Mesodermal cell (in vitro differentiated cells): ENCODE results near the gene CEP104. TPM values are rescaled to one million over a fixed set of nuclear protein-coding genes. Genes with fewer than 3 reads are reported as not detected.

Source experiments
- H3K27ac ChIP-seq: 2 replicates; pipeline ENCODE4 v1.7.0; 2013; ENCODE audit warnings: mild to moderate bottlenecking, low read depth, low read length, moderate library complexity; ENCODE audit not compliant: severe bottlenecking
- H3K36me3 ChIP-seq: 2 replicates; pipeline ENCODE4 v1.7.1; 2013; ENCODE audit warnings: mild to moderate bottlenecking, low read length, moderate library complexity; ENCODE audit not compliant: control insufficient read depth, insufficient read depth
- H3K4me1 ChIP-seq: one replicate; pipeline ENCODE4 v1.7.1; 2013; ENCODE audit warnings: mild to moderate bottlenecking, low read length; ENCODE audit not compliant: insufficient read depth, control insufficient read depth, poor library complexity, severe bottlenecking
- H3K4me3 ChIP-seq: 2 replicates; pipeline ENCODE4 v1.7.0; 2013; ENCODE audit warnings: low read length, control low read depth, mild to moderate bottlenecking; ENCODE audit not compliant: insufficient read depth, poor library complexity, severe bottlenecking; ENCODE audit errors: extremely low read depth
- H3K9me3 ChIP-seq: 2 replicates; pipeline ENCODE4 v1.7.1; 2013; ENCODE audit warnings: mild to moderate bottlenecking, low read length, moderate library complexity; ENCODE audit not compliant: control insufficient read depth
- WGBS, 2 experiments: methylation state at CpG; one replicate each; pipeline ENCODE4 v1.1.5; 2013; ENCODE audit warnings: missing lambda C conversion rate in 2 of 2; ENCODE audit not compliant: insufficient coverage in 2 of 2; 5-methylcytosine and 5-hydroxymethylcytosine counted together
- polyA plus RNA-seq, 2 experiments: library from polyadenylated mRNA; stranded (reverse); fragments of 50-300 nt; gene quantifications; one replicate each; pipeline ENCODE4 v1.2.3, GENCODE V29; 2013

The CEP104 gene
- polyA plus RNA-seq (2013, experiment 1 of 2) = 29.1 TPM
- polyA plus RNA-seq (2013, experiment 2 of 2) = 25.9 TPM

DNA sequence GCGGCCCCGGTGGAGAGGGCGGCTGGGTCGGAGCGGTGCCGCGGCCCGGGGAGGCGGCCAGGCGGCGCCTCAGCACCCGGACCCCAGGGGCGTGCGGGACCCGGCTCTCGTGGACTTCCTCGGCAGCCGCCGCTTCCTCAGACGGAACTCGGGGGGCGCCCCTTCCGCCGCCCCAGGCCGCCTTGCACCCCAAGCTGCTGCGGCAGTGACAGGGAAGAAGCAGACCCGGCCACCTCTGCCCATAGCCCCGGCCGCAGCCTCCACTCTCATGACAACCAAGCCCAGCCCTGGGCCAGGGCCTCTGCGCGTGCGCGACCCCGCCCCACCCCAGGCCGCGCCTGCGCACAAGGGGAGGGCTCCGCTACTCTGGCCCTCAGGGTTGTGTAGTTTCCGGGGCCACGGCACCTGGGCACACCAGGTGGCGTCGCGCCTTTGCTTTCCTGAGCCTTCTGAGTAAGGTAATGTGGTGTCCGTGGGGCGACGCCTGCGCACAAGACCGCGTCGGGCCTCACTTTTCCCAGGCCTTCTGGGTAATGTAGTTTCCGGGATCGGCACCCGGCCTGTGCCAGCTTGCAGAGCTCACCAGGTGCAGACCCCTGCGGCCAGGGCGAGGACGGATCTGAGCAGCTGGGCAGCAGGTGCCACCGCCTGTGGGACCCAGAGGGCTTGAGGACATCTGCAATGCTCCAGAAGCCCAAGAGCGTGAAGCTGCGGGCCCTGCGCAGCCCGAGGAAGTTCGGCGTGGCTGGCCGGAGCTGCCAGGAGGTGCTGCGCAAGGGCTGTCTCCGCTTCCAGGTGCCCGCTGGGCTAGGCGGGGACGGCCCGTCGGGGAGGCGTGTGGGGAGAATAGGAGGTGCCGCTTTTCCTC is at the start of gene CEP104, which contains the start of gene DFFB:
Gene CEP104, minus strand, starts transcription at position 289 of the 868 bp plus-strand sequence. CDS start 4,804 bp downstream, outside the sequence.
Gene DFFB, plus strand, starts transcription at position 554 of the 868 bp plus-strand sequence. Its CDS starts 128 bp downstream, at position 682.
- Histone ChIP-seq H3K4me3 (peak within 1 kb of the TSS; percentile 68), H3K4me1 (peaks cover 3% of the 10 kb centered on the region), H3K36me3 (no peaks in the 10 kb centered on the region), H3K27ac (no peak within 1 kb of the TSS), H3K9me3 (no peaks in the 10 kb centered on the region)
- 0 to 1% methylated on average over 54 to 66 of the region's 73 CpGs for WGBS, 2 experiments

DNA sequence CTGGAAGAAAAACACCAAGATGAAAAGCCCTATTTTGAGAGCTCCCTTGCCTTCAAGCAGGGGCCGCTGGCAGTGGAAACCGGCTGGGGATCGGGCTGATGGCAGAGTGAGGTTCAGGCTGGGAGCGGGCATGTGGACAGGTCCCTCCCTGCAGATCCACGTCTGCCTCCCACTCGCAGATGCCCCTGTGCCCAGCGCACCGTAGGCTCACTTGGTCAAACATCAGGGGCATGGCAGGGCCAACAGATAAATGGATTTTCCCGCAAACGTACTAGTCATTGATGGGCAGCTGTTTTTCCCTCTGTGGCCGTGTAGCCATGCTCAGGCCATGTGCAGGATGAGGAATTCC is 49.6 kb upstream of the CEP104 start:
- Histone ChIP-seq H3K27ac (no peak overlapping the region), H3K4me1 (peaks cover 5% of the 10 kb centered on the region), H3K4me3 (no peak overlapping the region), H3K36me3 (no peaks in the 10 kb centered on the region), H3K9me3 (no peaks in the 10 kb centered on the region)
- 88 to 91% methylated on average over 11 of the region's 11 CpGs for WGBS, 2 experiments

DNA sequence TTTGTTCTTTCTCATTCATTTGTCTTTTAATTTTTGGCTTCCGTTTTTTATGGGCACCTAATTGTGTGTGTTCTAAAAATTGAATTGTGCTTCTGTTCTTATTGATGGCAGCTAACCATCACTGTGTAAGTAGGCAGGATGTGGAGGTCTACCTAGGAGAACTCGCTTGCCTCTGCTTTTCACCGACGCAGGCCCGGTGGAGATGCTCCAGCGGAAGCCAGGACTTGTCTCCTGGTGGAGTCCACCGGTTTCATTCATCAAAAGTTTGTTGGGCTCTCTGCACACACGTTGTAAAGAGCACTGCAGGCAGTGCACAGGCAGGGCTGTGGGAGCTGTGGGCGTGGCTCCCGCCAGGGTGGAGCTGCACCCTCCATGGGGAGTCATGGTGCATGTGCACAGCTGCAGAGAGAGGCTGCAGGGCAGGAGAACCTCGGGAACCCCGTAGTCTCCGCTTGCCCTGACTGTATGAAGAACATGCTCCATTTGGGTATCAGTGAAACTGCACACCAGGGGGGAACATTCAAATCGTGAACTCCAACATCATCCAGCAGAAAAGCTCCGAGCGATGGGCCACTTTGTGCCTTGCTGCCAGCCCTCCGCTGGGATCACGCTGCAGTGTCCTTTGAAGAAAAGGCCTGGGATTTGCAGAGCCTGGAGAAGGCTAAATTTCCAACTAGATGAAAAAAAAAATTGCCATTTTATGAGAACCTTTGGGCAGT is 49.1 kb upstream of the CEP104 start:
- Histone ChIP-seq H3K36me3 (no peaks in the 10 kb centered on the region), H3K4me1 (peaks cover 2% of the 10 kb centered on the region), H3K4me3 (no peak overlapping the region), H3K27ac (no peak overlapping the region), H3K9me3 (no peaks in the 10 kb centered on the region)
- 89 to 90% methylated on average over 14 to 18 of the region's 18 CpGs for WGBS, 2 experiments

DNA sequence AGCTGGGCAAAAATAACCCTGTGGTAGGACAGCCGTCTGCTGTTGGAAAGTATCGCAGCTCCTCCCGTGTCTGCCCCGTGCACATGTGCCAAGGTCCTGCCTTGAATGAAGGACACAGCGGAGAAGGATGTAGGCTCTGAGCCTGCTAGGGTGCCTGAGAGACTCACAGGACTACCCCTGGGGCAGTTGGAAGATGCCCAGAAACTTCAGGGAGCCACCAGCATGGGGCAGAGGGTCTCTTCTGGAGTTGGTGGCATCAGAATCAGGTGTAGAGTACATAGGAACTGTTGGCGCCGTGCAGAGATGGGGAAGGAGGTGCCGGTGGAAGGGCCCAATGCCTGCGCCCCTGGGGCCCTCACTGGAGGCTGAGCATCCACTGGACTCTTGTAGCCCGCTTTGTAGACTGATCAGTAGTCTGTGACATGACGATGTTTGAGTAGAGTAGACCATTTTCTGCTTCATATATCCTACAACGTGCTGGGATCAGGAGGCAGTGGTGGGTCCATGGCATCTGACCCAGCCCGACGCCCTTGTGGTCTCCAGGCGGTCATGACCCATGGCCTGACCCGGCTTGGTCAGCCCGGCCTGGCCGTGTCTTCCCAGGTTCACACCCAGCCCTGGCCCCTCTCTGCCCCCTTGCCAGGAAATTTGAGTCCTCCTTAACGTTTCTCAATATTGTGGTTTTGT is 48.4 kb upstream of the CEP104 start:
- Histone ChIP-seq H3K4me1 (no peaks in the 10 kb centered on the region), H3K9me3 (no peaks in the 10 kb centered on the region), H3K36me3 (no peaks in the 10 kb centered on the region), H3K27ac (no peak overlapping the region), H3K4me3 (no peak overlapping the region)
- WGBS, 2 experiments = 93 to 96% methylated on average over 16 to 19 of the region's 19 CpGs

DNA sequence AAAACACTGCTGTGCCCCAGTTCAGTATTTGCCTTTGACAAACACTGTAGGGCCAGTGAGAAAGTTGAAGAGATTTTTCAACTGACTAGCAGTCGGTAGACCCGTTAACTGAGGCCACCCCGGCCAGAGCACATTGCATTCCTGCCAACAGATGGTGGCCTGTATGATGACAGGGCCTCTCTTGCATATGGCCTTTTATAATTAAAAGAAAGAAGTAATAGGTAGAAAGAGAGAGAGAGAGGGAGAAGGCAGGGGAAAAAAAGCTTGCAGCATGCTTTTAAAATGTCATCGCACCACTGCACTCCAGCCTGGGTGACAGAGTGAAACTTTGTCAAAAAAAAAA is 47.8 kb upstream of the CEP104 start:
- no peaks in the 10 kb centered on the region for H3K36me3 ChIP-seq
- no peaks in the 10 kb centered on the region for H3K4me1 ChIP-seq
- no peak overlapping the region for H3K27ac ChIP-seq
- H3K4me3 ChIP-seq = no peak overlapping the region
- no peaks in the 10 kb centered on the region for H3K9me3 ChIP-seq
- 85 to 89% methylated on average over 3 to 4 of the region's 4 CpGs for WGBS, 2 experiments

DNA sequence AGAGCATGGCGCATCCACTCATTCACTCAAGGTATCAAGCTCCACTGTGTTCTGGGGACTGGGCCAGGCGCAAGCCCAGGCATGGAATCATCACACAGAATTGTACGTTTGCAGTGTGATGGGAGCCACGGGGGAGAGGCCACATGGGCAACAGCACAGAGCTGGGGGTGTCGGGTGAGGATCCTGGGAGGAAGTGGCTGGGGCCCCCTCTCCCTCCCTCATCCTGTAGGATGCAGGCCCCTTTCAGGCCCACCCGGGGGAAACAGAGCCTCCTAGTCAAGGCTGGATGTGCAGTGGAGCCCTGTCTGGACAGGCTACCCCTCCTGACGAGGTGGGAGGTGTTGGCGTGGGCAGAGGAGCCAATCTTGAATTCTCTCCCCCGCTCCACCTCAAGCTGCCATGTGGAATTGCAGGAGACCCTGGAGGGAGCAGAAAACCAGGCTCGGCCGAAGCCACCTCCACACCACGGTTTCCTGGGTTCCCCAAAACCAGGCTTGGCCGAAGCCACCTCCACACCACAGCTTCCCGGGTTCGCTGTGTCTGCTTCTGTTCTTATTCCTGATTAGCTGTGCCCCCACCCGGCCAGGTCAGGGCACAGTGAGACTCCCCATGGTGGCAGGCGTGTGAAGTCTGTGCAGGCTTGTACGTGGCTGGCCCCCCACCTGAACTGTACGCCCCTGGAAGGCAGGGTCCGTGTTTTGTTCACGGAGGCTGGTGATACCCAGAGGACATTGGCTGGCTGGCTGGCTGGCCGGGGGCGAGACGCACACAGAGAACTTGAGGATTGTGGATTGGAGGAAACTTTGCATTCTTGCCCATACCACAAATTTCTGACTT is 47.2 kb upstream of the CEP104 start:
- 89 to 93% methylated on average over 17 to 23 of the region's 24 CpGs for WGBS, 2 experiments
- H3K36me3 ChIP-seq = no peaks in the 10 kb centered on the region
- no peaks in the 10 kb centered on the region for H3K4me1 ChIP-seq
- no peak overlapping the region for H3K4me3 ChIP-seq
- H3K27ac ChIP-seq = no peak overlapping the region
- no peaks in the 10 kb centered on the region for H3K9me3 ChIP-seq

DNA sequence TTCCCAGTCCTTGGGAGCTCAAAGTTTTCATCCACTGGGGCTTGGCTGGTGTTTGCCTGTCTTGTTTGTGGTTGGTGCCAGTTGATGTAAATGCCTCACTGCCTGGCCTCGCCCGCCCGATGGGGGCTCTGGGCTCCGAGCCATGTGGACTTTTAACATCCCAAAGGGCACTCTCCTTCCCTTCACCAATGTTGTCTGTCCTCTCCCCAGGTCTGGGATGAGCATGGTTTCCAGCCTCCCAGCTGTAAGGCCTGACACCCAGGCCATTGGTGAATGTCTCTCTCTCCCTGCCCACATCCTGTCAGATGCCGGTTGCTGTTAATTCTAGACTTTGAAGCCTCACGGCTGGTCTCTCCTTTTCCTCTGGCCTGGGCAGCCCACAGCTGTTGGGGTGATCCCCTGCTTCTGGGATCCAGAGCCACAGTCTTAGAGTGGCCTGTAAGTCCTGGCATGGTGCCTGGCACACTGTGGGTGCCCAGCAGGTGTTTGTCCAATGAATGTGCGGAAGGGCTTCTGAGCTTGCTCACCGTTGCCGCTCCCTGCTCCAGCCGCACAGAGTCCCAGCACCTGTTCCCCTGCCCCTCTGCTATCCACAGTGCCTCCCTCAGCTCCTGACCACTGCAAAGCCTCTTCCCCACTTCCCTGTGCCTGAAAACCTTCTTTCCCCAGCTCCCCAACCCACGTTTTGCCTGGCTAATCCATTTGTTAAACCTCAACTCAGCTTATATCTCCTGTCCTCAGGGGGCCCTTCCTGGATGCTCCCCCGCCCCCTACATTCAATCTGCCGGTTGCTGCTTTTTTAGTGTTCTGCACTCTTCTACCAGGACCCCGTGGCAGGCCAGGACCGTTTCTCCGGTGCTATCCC is 46.4 kb upstream of the CEP104 start:
- Histone ChIP-seq H3K9me3 (peaks cover 4% of the 10 kb centered on the region), H3K4me1 (no peaks in the 10 kb centered on the region), H3K27ac (no peak overlapping the region), H3K36me3 (peaks cover under 1% of the 10 kb centered on the region), H3K4me3 (no peak overlapping the region)
- 84 to 87% methylated on average over 12 to 16 of the region's 16 CpGs for WGBS, 2 experiments

DNA sequence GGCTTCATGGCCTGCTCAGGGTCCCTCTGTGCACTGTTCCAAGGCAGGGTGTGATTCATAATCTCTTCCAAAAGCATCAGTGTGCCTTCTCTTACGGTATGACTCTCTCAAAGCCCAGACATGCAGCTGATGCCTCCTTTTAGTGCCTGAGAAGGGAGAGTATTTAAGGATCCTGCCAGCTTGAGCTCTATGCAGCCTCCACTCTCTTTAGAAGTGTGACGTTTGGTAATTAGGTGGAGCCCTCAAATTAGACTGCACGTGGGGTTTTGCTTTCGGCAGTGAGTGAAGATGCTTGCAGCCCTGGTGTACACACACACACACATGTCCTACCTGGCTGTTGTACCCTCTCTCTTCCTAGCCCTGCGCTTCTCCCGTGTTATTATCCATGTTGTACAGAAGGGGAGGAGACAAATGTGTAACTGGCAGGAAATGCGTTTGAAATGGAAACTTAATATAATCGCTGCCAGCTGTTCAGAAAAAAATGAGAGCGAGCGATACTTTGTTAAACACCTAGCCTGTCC is 45.6 kb upstream of the CEP104 start:
- 93 to 95% methylated on average over 4 to 7 of the region's 10 CpGs for WGBS, 2 experiments
- H3K27ac ChIP-seq = no peak overlapping the region

DNA sequence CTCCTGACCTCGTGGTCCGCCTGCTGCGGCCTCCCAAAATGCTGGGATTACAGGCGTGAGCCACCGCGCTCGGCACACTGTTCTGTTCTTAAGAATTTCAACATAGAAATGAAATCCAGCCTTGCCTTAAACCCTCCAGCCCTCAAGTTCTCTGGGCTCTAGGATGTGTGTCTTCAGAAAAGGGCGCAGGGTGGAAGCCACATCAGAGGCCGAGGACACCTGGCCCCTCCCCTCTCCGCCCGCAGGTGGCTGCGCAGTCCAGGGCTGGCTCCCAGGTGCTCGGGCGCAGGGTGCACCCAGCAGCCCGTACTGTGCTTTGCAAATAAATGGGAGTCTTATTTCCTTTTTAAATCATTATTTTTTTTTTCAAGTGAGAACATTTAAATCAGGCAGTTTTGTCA is 45.1 kb upstream of the CEP104 start:
- H3K36me3 ChIP-seq = peaks cover 8% of the 10 kb centered on the region
- peaks cover 14% of the 10 kb centered on the region for H3K9me3 ChIP-seq
- WGBS, 2 experiments = 93 to 99% methylated on average over 8 of the region's 15 CpGs
- H3K4me3 ChIP-seq = no peak overlapping the region
- no peaks in the 10 kb centered on the region for H3K4me1 ChIP-seq
- H3K27ac ChIP-seq = no peak overlapping the region

More for the DNA sequence above, 45.6 kb upstream of the CEP104 start:
- peaks cover 11% of the 10 kb centered on the region for H3K9me3 ChIP-seq
- no peak overlapping the region for H3K4me3 ChIP-seq
- H3K4me1 ChIP-seq = no peaks in the 10 kb centered on the region
- peaks cover 8% of the 10 kb centered on the region for H3K36me3 ChIP-seq
